GM12891 (cell line): ENCODE data around the gene MMRN2.

ENCODE experiments used
- DNase-seq: peaks from one replicate; pipeline ENCODE4 v3.0.0; 2011; ENCODE audit warnings: low spot score; ENCODE audit not compliant: insufficient read length
- FAIRE-seq: peaks from 2 replicates; lab custom pipeline; 2011; peaks lifted over from hg19 to GRCh38; lab: Jason Lieb, UNC
- PAX5 ChIP-seq: IDR thresholded peaks from 2 replicates; pipeline ENCODE4 v1.6.1; 2011; ENCODE audit warnings: low read length, moderate library complexity, mild to moderate bottlenecking; ENCODE audit not compliant: insufficient read depth, severe bottlenecking
- POLR2A ChIP-seq: IDR thresholded peaks from 2 replicates; pipeline ENCODE4 v1.6.1; 2011; ENCODE audit warnings: low read depth, low read length, control low read depth
- POLR2AphosphoS5 ChIP-seq: IDR thresholded peaks from 2 replicates; pipeline ENCODE4 v1.6.1; 2011; ENCODE audit warnings: low read depth, low read length, control low read depth
- POU2F2 ChIP-seq: IDR thresholded peaks from 2 replicates; pipeline ENCODE4 v1.6.1; 2011; ENCODE audit warnings: low read depth, mild to moderate bottlenecking, control low read depth, low read length, moderate library complexity
- SPI1 ChIP-seq: IDR thresholded peaks from 2 replicates; pipeline ENCODE4 v1.6.1; 2011; ENCODE audit warnings: low read depth, low read length, control low read depth
- TAF1 ChIP-seq: IDR thresholded peaks from 2 replicates; pipeline ENCODE4 v1.6.1; 2011; ENCODE audit warnings: low read depth, low read length, control low read depth

Gene MMRN2

DNA sequence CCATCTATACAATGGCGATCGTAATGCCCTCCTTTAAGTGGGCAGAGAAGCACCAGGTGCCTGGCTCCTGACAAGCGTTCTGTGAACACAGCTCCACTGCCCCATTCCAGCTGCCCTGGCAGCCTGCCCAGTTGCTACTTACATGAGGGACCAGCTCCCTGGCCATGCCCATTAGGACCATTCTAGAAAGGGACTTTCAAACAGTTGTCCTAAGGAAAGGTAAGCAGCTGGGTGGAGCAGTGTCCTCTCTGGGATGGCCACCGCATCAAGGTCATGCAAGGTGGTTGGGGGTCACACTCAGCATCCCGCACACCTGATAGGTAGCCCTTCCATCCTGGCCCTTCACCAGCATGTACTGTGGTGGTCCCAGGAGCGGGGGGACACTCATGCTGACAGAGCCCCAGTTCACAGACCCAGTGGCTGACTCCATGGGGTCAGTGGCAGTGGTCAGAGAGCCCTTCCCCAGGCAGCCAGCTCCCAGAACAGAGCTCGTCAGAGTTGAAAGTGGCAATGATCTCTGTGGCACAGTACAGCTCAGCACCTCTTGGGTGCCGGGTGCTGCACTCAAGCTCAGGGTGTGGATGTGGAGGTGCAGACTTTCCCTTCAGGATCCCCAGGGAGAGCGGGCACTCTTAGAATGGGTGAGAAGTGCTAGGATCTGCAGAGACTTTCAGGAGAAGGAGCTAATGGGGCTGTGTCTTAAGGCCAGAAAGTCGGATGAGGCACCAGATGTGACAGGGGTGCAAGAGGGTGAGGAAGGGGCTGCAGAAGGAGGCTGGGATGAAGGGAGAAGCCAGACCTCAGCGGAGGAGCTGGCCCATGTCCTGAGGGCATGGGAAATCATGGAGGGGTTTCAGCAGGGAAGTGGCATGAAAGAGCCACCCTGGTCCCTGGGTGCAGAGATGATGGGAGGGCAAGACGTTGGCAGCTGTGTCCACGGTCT, 10.9 kb downstream of the MMRN2 start:
- no peak for TF ChIP-seq PAX5
- TF ChIP-seq POLR2A = no peak
- TF ChIP-seq POLR2AphosphoS5 = no peak
- TF ChIP-seq POU2F2 = no peak
- no peak for TF ChIP-seq SPI1
- no peak for TF ChIP-seq TAF1
- FAIRE-seq (no peak), DNase-seq (no peak)

DNA sequence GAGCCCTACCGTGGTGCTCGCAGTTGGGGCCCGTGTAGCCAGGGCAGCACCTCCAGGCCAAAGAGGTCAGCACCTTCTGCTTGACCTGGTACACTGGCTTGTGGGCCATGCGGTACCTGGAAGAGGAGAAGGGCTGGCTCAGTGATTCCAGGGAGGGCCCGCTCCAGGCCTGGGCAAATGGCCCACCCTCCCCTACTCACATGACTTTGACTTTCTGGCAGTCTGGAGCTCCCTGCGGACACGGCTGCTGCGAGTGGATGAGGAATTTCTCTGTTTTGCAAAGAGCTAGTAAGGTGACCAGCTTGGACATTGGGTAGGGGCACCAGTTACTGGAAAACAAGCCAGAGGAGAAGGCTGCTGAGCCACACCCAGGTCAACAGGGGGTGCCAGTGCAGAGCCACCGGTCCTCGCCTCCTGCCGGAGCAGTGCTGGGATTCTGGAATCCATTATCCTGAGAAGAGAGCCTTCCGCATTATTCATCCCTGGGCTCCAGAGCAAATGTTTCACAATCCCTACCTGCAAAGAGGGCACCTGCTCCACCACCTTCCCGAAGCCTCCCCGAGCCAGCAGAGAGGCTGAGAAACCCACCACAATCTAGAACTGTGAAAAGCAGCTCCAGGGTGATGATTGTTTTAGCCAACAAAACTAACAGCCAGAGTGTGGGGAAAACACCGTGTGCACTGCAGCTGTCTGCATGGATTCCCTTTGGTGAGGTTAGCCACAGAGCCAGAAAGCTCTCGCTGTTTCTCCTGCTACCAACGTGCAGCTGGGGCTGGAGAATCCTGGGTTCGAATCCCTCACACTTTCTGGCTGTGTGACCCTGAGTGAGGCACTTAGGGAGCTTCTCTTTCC, 11.8 kb downstream of the MMRN2 start:
- TF ChIP-seq POLR2AphosphoS5 (no peak), SPI1 (no peak), PAX5 (no peak), POLR2A (no peak), TAF1 (no peak), POU2F2 (no peak)
- FAIRE-seq (no peak), DNase-seq (no peak)

DNA sequence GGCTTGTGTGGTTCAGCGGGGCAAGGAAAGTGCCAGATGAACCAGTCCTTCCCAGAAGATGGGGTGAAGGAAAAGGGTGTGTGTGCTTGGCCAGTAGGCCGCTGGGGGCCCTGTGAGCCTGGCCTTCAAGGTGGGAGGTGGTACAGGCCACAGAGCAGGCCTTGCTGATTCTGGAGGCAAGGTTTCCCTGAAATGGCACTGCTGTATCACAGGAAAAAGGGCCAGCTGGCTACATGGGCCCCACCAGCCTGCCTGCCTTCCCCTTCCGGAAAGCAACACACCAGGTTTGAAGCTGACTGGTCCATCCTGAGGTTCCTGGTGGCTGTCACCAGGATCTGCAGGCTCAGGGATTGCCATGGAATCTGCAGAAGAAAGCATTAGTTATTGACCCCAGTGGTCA, 12.5 kb downstream of the MMRN2 start:
- TF ChIP-seq POLR2A = no peak
- TF ChIP-seq POU2F2 = no peak
- TF ChIP-seq POLR2AphosphoS5 = no peak
- TF ChIP-seq TAF1 = no peak
- TF ChIP-seq SPI1 = no peak
- no peak for TF ChIP-seq PAX5
- FAIRE-seq (no peak), DNase-seq (no peak)

DNA sequence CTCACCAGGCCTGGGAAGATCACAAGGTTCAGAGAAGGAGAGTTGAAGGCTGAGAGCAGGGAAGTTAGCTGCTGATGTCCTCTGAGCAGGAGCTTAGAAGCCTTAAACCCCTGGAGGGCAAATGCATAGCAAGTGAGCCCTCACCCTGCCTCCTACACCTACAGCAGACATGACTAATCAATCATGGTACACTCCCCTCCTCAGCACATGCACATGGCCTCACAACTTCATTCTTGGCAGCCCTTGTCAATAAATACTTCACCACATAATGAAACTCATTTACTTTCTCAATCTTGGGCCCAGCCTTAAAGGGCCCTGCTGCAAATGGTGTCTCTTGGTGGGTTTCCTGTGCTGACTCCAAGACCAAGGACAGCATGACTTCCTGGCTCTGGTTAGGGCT, 12.9 kb downstream of the MMRN2 start:
- FAIRE-seq = no peak

DNA sequence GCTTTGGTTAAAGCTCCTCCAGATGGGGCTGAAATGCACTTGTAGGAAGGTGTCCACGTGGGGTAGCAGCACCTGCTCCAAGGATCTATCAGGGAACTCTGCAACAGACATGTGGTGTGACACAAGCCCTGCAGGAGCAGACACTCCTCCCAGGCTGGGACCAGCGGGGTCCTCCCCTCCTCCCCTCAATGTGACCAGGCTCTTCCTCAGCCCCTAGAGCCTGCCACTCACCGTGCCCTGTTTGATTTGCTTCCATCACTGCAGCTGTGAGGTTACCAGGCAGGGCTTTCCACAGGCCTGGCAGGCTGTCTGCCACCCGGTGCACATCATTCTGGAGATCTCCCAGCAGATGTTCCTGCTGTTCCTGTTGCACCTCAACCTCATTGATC, 13.4 kb downstream of the MMRN2 start:
- DNase-seq = no peak
- no peak for FAIRE-seq
- TF ChIP-seq POLR2A (no peak), POU2F2 (no peak), PAX5 (no peak), POLR2AphosphoS5 (no peak), TAF1 (no peak), SPI1 (no peak)

More for the DNA sequence above, 12.9 kb downstream of the MMRN2 start:
- TF ChIP-seq POU2F2 = no peak
- TF ChIP-seq POLR2AphosphoS5 = no peak
- TF ChIP-seq SPI1 = no peak
- no peak for TF ChIP-seq POLR2A
- TF ChIP-seq TAF1 = no peak
- TF ChIP-seq PAX5 = no peak
- DNase-seq = no peak

DNA sequence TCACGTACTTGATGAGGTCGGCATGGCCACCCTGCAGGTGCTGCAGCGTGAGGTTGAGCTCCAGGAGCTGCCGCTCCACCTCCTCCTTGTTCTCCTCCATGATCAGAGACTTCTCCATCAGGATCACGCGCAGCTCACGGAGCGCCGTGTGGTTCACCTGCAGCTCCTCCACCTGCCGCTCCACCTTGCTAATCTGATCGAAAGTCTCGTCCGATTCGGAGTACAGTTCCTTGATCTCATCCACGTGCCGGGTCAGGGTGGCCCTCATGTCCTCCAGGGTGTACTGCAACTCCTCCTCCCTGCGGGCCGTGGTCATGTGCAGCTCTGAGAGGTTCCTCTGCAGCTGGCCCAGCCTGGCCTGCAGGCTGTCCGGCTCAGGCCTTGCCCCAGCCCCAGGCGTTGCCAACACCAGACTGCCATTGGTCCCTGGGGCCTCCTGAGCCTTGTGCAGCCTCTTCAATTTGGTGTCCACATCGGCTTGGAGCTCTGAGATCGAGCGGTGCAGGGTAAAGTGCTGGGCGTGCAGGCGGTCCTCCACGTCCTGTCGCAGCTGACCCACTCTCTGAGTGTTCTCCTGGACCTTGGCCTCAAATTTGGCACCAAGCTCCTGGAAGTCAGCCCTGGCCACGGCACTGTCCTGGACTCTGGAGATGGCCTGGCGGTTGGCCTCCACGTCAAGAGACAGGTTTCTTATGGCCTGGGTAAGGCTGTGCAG, 13.9 kb downstream of the MMRN2 start:
- TF ChIP-seq POLR2A = no peak
- no peak for TF ChIP-seq POLR2AphosphoS5
- TF ChIP-seq POU2F2 = no peak
- TF ChIP-seq SPI1 = no peak
- no peak for TF ChIP-seq PAX5
- TF ChIP-seq TAF1 = no peak
- no peak for DNase-seq
- FAIRE-seq = no peak

DNA sequence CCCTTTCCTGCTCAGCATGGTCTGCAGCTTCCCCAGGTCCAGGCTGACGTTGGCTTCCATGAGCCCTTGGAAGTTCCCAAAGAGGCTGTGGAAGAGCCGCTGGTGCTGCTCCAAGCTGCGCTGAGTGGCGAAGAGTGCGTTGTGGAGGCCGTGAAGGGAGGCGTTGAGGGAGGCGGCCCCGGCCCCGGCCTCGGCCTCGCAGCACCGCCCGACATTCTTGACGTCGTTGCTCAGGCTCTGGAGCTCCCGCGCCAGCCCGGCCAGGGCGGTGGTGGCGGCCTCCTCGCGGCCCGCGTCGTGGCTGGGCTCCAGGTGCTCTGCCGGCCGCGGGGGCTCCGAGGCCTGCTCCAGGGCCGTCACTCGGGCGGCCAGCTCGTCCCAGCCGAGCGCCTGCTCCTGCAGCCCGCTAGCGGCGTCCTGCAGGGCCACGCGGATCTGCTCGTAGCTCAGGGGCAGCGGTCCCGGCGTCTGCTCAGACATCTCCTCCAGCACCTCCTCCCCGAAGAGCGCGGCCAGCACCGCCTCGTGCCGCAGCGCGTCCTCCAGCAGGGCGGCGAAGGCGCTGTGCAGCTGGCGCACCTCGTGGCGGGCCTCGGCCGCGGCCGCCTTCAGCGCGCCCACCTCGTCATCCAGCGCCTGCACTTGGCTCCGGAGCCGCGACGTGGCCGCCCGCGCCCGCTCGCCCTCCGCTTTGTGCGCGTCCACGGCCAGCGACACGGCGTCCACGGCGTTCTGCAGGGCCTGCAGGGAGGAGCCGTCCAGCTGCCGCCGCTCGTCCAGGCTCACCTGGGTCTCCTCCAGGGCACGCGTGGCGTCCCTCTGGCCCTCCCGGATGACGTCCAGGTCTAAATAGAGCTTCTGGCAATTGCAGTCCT, 14.7 kb downstream of the MMRN2 start:
- FAIRE-seq (no peak), DNase-seq (no peak)
- no peak for TF ChIP-seq PAX5
- TF ChIP-seq POLR2A = no peak
- TF ChIP-seq POLR2AphosphoS5 = no peak
- TF ChIP-seq SPI1 = no peak
- TF ChIP-seq TAF1 = no peak
- no peak for TF ChIP-seq POU2F2

DNA sequence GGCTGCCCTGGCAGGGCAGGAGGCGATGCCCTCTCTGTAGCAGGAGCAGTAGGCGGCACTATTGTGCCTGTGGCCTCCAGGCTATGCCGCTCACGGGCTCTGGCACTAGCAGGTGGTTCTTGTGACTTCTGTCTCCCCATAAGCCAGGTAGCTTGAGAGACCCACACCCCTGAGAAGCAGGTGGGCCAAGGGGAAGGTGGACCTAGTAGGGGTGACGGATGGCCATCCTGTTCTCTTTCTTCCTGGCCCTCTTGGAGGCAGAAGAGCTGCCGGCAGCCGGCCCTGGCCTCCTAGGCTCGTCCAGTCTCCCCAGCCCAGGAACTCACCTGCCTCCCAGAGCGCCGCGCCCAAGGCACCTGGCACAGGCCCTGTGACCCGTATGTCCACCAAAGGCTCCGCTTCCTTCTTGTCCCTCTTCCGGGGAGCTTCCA, 15.4 kb downstream of the MMRN2 start:
- no peak for TF ChIP-seq SPI1
- no peak for DNase-seq
- no peak for FAIRE-seq

DNA sequence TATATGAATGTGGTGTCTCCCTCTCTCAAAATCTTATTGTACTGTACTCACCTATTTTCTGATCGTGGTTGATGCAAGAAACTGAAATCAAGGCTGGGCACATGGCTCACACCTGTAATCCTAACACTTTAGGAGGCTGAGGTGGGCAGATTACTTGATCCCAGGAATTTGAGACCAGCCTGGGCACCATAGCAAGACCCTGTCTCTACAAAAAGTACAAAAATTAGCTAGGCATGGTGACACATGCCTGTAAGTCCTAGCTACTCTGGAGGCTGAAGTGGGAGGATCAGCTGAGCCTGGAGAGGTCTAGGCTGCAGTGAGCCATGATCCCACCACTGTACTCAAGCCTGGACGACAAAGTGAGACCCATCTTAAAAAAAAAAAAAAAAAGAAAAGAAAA, 16.0 kb downstream of the MMRN2 start:
- DNase-seq = no peak
- no peak for FAIRE-seq
- no peak for TF ChIP-seq SPI1
- TF ChIP-seq POU2F2 = no peak
- TF ChIP-seq POLR2AphosphoS5 = no peak
- no peak for TF ChIP-seq POLR2A
- no peak for TF ChIP-seq TAF1
- TF ChIP-seq PAX5 = no peak
